NCI-H345 (cell line): ENCODE measurements around the gene NT5DC4.

Source experiments
- DNase-seq: peaks from one replicate; lab custom pipeline; 2025; lab: John Stamatoyannopoulos, UW

Gene NT5DC4

GRCh38 chr2:112784199-112785189, 63.7 kb downstream of the NT5DC4 start, which contains the start of gene IL1A:
IL1A (minus strand) TSS chr2:112784493; CDS start chr2:112783770, 723 bp downstream.
- DNase-seq: no peak

GRCh38 chr2:112787294-112787693, 66.5 kb downstream of the NT5DC4 start:
- DNase-seq: no peak

GRCh38 chr2:112787729-112788393, 67.0 kb downstream of the NT5DC4 start:
- DNase-seq: no peak

- DNase-seq: no peak
Observed at GRCh38 chr2:112788653-112789052, 67.8 kb downstream of the NT5DC4 start.
